GM12891 (cell line): ENCODE measurements around the gene SCARB1.

Experiments used
- PAX5 ChIP-seq: IDR thresholded peaks from 2 replicates; pipeline ENCODE4 v1.6.1; 2011; ENCODE audit warnings: low read length, moderate library complexity, mild to moderate bottlenecking; ENCODE audit not compliant: insufficient read depth, severe bottlenecking
- POLR2A ChIP-seq: IDR thresholded peaks from 2 replicates; pipeline ENCODE4 v1.6.1; 2011; ENCODE audit warnings: low read depth, low read length, control low read depth
- POLR2AphosphoS5 ChIP-seq: IDR thresholded peaks from 2 replicates; pipeline ENCODE4 v1.6.1; 2011; ENCODE audit warnings: low read depth, low read length, control low read depth
- SPI1 ChIP-seq: IDR thresholded peaks from 2 replicates; pipeline ENCODE4 v1.6.1; 2011; ENCODE audit warnings: low read depth, low read length, control low read depth
- TAF1 ChIP-seq: IDR thresholded peaks from 2 replicates; pipeline ENCODE4 v1.6.1; 2011; ENCODE audit warnings: low read depth, low read length, control low read depth

DNA sequence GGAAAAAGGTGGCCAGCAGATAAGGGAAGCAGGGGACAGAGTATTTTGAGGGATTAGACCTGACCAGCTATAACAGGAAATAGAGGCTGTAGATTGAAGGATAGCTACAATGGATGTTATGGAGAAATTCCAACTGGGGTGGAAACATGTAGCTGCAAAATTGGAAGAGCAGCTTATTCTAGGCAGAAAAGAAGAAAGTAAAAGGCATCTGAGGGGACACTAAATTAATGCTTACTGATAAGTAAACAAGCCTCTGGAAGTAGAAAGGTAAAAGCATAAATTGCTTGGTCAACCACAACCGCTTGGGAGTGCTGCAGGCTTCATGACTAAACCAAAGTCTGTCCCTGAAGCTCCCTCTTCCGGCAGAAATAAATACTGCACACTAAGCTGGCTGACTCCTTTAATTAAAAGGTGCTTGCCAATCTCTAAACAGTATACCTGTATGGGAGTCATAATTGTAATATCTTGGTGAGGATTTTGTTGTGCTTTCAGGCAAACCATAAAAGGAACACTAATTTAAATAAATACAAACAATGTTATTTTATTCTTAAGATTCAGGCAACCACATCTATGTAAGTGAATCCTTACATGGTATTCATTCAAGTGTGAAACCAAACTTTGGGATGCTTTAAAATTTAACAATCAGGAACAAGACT lies 43.1 kb upstream of the SCARB1 start:
- no peak for TF ChIP-seq POLR2AphosphoS5
- no peak for TF ChIP-seq POLR2A
- no peak for TF ChIP-seq PAX5
- no peak for TF ChIP-seq TAF1
- TF ChIP-seq SPI1 = no peak
